ENCODE measurements around the gene PHF2.

Gene PHF2

DNA sequence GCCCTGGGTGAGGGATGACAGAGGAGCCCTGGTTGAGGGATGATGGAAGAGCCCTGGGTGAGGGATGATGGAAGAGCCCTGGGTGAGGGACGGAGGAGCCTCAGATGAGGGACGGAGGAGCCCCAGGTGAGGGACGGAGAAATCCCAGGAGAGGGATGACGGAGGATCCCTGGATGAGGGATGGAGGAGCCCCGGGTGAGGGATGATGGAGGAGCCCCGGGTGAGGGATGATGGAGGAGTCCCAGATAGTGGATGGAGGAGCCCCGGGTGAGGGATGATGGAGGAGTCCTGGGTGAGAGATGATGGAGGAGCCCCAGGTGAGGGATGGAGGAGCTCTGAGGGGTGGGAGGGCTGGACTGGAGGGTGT lies 10.9 kb downstream of the PHF2 start:
- no peak for DNase-seq (ENCODE audit: low read depth)

- DNase-seq (ENCODE audit: low read depth), result no peak
These were observed 11.4 kb downstream of the PHF2 start for GRCh38 chr9:93587651-93588347.

DNA sequence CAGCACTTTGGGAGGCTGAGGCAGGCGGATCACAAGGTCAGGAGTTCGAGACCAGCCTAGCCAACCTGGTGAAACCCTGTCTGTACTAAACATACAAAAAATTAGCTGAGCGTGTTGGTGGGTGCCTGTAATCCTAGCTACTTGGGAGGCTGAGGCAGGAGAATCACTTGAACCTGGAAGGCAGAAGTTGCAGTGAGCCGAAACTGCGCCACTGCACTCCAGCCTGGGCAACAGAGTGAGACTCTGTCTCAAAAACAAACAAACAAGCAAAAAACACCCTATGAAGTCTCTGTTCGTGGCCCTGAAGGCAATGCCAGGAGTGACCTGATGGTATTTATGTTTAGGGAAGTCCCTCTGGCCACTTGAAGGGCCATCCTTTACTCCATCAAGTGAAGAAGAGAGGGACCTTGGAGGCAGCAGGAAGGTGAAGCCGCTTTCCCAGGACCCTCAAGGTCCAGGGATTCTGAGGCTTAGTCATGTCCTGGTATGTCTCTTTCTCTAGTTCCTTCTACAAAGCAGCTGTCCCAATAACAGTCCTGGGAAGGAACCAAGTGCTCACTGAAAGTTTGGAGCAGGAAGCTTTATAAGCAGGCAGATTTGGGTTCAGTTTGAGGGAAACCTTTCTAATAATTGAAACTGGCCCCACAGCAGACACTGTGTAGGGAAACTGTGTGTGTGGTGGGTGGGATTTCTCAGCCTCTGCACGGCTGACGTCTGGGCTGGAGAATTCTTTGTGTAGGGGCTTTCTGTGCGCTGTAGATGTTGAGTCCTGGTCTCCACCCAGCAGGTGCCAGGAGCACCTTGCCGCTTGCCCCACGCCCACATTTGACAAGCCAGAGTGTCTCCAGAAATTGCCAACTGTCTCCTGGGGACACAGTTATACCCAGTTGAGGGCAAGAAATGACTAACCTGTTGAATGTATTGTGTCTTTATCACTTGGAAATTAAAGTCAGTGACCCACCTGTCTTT lies 12.5 kb downstream of the PHF2 start:
- DNase-seq (ENCODE audit: low read depth), result no peak

DNA sequence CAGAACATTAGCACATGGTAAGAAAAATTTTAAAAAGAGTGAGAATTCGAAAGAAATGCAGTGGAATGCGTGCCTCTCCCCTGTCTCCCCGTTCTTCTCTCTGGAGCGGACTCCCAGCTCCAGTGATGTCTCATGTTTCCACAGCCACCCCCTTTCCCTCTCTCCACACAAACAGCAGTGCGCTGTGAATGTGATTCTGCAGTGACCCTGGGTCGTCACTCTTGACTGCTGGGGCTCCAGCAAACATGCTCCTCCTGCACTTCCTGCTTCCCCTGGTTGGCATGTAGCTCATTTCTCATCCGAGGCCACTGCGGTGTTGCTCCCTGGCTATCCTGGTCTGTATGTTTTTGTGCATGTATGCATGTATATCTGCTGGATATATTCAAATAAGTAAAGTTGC lies 13.3 kb downstream of the PHF2 start:
- no peak for DNase-seq (ENCODE audit: low read depth)

DNA sequence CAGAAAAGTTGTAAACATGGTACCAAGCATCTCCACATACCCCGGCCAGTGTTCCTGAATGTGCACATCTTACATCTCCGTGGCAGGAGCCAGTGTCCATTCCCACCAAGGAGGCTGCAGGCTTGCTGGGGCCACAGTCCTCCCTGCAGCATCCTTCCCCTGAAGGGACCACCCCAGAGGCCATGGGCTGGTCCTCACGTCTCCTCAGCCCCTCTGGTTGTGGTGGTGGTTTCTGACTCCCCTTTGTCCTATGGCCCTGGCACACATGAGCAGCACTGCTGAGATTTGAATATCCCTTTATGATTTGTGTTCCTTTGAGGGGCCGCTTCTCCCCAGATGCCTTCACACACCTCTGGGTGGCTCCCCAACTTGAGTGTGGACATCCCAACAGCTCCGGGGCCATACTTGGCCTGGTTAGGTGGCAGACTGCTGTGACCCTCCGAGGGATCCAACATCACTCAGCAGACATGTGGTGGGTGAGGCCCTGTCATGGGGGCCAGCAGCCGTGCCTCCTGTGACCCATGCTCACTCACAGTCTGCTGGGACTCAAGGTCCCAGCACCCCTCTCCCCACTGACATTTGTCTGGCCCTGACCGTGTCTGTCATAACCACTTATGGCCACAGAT lies 14.3 kb downstream of the PHF2 start:
- DNase-seq (ENCODE audit: low read depth), result no peak

- no peak for DNase-seq (ENCODE audit: low read depth)
These were observed 15.1 kb downstream of the PHF2 start for GRCh38 chr9:93591301-93592007.

GRCh38 chr9:93592008-93592642 lies 15.7 kb downstream of the PHF2 start:
- no peak for DNase-seq (ENCODE audit: low read depth)

- no peak for DNase-seq (ENCODE audit: low read depth)
These were observed 16.2 kb downstream of the PHF2 start for GRCh38 chr9:93592643-93593021.

GRCh38 chr9:93593144-93593658 lies 16.8 kb downstream of the PHF2 start:
- DNase-seq (ENCODE audit: low read depth), result no peak

DNA sequence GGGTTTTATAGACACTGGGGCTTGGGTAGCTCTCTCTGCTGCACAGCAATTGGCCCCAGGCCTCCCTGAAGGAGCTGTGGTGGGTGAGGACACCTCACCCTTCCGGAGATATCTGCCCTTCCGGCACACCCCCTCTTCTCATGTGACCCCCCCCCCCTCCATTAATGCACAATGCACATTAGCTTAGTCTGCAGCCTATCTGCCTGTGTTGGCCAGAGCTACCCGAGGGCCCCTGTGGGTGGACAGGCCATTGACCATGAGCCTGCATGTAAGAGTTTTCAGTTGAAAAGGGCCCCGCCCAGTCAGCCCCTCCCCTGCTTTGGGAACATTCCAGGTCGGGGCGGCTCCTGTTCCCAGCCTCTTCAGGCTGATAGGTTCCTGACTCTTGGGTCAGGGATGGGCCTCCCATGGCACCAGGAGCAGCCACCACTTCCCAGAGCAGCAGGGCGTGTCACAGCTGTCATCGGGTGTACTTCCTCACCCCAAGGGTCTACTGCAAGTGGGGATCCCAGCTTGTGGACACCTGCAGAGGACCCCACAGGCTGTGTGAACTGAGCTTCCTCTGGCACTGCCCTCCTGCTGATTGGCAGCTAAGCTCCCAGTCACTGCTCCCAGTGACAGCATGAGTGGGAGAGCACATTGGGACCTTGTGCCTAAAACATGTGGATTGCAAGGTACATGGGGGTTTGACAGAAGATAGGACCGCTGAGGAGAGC lies 17.8 kb downstream of the PHF2 start:
- no peak for DNase-seq (ENCODE audit: low read depth)

GRCh38 chr9:93595461-93595860 lies 19.1 kb downstream of the PHF2 start:
- no peak for DNase-seq (ENCODE audit: low read depth)

DNA sequence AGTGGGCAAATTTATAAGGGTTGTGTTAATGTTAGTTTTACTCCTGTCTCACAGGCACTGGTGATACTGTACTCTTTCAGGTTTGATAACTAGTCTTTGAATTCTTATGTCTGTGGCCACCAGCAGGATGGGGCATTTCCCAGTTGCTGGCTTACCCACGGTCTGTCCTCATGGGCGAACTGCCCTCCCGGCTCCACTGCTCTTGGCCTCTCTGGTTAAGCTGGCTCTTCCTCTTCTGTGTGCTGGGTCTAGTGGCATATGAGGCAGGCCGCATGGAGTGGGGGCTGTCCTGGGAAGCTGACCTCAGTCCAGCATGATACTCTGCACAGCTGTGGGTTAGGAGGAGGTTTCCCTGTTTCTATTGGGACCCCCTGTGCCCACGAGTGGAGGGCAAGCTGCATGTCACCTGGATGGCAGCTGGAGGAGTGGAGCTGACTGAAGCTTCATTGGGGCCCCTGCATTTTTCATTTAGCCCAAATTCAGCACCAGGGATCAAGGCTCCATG lies 19.5 kb downstream of the PHF2 start:
- DNase-seq (ENCODE audit: low read depth), result no peak

DNA sequence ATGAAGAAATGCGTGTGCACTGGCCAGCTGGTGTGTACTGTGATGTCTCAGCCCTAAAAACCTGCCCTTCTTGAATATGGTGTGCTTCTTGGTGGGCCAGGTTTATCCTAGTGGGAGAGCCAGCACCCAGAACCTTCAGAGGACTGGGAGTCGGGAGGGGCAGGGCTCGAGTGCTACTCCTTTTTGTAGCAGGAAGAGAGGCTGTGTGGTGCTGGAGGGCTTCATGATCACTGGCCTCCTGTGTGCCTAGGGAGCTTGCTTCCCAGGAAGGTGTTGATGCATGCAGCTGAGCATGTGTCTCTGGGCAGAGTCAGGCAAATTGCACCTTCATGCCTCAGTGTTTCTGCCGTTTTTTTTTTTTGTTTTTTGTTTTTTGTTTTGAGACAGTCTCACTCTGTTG lies 20.0 kb downstream of the PHF2 start:
- no peak for DNase-seq (ENCODE audit: low read depth)

DNA sequence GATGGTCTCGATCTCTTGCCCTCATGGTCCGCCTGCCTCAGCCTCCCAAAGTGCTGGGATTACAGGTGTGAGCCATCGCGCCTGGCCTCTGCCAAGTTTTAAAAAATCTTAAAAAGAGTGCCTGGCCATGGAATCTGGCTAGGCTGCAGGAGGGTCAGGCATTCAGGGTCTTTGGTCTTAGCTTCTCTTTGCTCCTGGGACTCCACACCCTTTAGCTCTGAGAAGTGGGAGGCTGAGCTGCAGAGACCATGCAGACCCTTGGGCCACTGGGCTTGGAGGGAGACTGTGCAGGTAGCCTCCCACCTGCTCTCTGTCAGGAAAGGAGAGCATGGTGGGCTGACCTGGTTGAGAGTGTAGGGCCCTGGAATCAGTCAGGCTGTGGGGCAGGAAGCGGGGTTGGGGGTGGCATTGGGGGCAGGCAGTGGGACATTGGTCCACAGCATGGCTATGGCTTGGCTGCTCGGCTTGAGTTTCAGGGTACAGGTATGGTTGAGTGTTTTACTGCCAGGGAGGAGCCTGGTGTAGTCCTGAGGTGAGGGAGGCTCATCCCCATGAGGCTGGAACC lies 20.8 kb downstream of the PHF2 start:
- DNase-seq (ENCODE audit: low read depth), result no peak

- DNase-seq (ENCODE audit: low read depth), result no peak
These were observed 21.7 kb downstream of the PHF2 start for GRCh38 chr9:93597871-93598646.

DNA sequence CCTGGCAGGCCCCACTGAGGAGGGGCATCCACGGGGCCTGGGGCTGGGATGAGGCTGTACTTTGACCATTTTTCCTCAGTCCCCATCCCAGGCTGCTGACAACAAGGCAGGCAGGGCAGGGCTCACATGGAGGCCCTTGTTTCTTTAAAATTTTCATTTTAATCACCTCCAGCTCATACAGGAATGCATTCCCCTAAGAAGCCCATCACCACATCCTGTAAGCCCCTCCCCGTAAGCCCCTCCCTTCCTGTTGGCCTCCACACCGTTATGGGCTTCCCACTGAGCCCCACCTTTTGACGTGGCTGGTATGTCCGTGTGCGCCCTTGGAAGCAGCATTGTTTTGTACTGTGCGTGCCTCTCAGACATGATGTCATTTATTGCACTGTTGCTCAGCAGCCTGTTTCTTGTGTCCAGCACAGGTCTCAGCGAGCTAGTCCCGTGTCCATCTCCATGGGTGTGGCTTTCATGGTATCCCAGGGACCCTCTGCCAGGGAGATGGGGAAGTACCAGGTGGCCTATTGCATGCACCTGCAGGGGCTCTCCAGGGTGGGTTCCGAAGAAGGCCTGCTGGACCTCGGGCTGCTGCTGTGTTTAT lies 22.4 kb downstream of the PHF2 start:
- no peak for DNase-seq (ENCODE audit: low read depth)

DNA sequence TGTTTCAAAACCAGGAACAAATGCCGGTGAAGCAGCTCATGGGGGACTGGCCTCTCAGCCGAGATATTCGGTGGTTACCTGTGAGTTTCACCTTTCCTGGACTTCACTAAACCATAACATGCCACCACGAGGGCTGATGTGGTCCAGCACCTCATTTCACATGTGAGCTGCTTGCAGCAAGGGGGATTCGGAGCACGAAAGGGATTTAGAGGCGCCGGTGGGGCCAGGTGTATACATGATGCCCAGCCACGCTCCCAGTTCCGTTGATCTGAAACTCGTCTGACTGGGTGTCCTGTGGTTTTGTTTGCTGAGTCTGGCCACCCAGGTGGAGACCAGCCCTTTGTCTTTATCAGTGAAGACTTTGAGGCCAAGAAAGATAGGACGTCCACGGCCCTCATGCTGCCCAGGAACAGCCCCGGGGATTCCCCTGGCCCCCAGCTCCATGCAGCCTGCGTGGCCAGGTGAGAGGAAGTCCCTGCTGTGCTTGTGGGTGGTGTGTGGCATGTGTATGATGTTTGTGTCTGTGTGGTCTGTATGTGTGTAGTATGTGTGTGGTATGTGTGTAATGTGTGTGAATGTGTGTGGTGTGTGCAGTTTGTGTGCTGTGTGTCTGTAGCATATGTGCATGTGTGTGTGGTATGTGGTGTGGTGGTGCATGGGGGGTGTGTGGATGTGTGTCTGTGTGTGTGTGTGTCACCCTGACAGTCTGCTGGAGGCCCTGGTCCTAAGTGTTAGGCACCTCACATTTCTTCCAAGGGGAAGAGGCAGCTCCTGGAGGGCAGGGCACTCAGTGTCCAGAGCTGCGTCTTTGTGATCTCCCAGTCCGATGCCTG lies 23.4 kb downstream of the PHF2 start:
- no peak for DNase-seq (ENCODE audit: low read depth)

GRCh38 chr9:93600504-93600903 lies 24.1 kb downstream of the PHF2 start:
- DNase-seq (ENCODE audit: low read depth), result no peak
